ENCODE results near the gene AGO3.
"Not testable (repeated sequence)": the region's sequence is repeated elsewhere in the genome, so short reads cannot be mapped to it uniquely, and the experiment has no call there.

AGO3 gene

DNA sequence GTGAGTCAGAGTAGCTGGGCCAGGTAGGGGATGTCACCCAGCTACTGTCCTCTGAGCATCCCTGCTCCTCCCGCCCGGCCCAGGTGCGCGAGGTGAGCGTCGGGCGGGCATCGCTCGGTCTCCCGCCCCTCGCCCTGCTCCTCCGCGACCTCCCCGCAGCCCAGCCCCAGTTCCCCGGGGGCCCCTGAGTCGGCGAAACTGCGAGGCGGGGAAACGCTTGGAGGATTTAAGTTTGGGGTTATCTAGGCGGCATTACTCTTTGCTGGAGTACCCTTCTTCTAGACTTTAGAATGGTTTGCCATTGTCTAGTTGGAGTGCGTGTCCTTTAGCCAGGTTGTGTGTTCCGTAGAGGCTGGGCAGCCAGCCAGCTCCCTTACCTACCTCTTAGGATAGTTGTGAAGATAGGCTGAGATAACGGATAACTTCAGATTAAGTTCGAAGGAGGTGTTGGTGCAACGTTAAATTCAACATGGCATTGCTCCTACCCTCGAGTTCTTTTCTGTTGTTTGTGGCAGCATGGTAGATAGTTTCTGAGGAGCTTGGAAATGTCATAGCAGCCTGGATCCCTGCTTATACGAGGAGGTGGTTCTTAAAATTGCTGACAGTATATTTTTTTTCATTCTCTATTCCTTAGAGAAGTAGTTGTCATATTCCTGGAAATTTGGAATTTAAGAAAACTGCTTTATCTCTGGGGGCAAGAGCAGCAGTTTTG is 697 bp downstream of the AGO3 start:
- TF ChIP-seq JUND (IDR thresholded peaks at IDR 0.05; ENCODE audit: low read depth): no peak
- in situ Hi-C loops (cut with HindIII; ENCODE audit: low pct_unique_long_range_greater_than_20kb, low sequenced_read_pairs): no loop called here
- DNase-seq (ENCODE audit: low read depth in 1 of 2, low spot score in 1 of 2): peak in 1 of 2 experiments; percentile 15

DNA sequence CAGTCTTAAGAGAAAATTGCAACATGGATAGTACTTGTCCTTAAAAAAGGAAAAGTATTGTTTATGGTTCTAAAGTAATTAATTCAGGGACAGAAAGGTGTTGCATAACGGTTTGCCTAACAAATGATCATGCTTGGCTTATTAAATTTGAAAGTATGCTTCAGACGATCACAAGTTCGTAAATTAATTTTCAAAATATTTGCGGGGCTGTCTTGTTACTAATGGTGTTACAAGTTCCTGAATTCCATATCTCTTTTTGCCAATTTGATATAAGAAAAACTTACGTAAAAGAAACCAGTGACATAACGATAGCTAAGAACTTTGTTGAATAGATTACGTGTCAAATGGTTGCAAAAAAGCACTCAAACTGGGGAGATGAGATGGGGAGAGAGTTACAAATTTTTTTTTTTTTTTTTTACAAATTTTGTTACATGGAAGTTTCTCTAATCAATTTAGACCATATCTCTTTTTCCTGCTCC is 1.3 kb downstream of the AGO3 start:
- DNase-seq (ENCODE audit: low read depth in 1 of 2, low spot score in 1 of 2): no peak
- in situ Hi-C loops (cut with HindIII; ENCODE audit: low pct_unique_long_range_greater_than_20kb, low sequenced_read_pairs): no loop called here
- no peak for TF ChIP-seq JUND (IDR thresholded peaks at IDR 0.05; ENCODE audit: low read depth)

DNA sequence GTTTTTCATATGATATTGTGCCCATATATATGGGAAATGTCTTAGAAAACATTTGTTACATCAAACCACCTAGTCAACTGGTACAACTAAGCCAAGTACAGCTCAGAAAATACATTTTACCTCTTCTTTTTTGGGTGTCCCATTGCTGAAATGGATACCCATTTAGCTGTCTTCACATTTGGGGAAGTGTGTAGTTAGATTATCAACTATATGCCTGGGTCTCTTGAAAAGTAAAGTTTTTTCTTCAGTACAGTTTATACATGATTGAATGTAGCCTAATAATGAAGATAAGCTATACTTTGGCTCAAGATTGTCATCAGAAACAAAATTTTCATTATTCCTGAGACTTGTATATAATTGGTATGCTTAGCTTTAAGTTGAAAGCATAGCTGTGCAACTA is 2.0 kb downstream of the AGO3 start:
- DNase-seq (ENCODE audit: low read depth in 1 of 2, low spot score in 1 of 2): no peak
- in situ Hi-C loops (cut with HindIII; ENCODE audit: low pct_unique_long_range_greater_than_20kb, low sequenced_read_pairs): no loop called here
- no peak for TF ChIP-seq JUND (IDR thresholded peaks at IDR 0.05; ENCODE audit: low read depth)

DNA sequence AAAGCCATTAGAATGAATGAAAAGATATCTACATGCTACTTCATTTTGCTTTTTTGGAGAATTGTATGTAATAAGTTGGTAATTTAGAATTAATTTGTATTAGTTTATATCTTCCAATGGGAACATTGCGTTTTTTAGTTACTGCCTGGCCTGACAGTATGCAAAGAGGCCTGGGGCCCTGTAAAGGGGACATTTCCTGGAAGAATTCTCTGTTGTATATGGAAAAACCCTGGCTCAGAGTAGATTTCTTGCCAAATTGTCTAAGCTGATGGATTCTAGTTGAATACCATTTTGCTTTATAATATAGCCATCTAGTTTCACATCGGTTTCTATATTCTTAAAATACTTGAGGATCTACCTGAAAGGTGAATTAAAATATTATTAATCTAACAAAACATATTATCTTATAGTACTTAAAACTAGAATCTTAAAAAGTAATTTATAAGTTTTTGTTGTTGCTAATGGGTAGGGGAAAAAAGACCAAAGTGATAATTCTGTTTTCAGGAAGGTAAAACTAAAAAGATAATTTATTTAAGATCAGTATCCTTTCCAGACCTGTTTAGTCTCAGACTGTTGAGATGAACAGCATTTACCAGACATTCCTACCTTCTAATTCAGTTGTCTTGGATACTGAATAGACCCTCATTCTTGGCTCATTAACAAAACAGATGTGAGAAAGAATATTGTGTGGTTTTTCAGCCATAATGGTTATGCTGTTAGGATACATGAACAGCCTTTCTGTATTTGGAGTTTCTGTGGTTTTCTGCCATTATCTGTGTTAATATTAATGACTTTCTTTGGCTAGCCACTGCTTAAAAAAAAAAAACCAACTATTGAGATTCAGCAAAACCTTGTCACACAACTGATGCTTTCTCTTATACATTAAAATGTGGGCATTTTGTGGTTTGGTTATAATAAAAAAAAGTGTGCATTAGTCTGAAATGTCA is 4.8 kb downstream of the AGO3 start:
- TF ChIP-seq JUND (IDR thresholded peaks at IDR 0.05; ENCODE audit: low read depth): no peak
- in situ Hi-C loops (cut with HindIII; ENCODE audit: low pct_unique_long_range_greater_than_20kb, low sequenced_read_pairs): no loop called here
- DNase-seq (ENCODE audit: low read depth in 1 of 2, low spot score in 1 of 2): no peak

DNA sequence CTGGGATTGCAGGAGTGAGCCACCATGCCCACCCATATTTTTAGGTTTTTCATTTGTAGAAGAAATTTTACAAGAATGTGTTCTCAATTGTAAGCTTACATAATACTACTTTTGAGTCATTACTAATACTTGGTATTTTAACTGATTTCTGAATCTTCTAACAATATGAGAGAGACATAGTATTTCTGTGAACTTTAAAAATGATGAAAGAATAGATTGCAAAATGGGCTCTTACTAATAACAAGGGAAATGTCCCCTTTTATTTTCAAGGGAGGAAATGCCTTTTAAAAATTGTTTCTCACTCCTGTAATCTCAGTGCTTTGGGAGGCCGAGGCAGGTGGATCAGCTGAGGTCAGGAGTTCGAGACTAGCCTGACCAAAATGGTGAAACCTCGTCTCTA is 5.9 kb downstream of the AGO3 start:
- DNase-seq (ENCODE audit: low read depth in 1 of 2, low spot score in 1 of 2): no peak
- in situ Hi-C loops (cut with HindIII; ENCODE audit: low pct_unique_long_range_greater_than_20kb, low sequenced_read_pairs): no loop called here
- no peak for TF ChIP-seq JUND (IDR thresholded peaks at IDR 0.05; ENCODE audit: low read depth)

DNA sequence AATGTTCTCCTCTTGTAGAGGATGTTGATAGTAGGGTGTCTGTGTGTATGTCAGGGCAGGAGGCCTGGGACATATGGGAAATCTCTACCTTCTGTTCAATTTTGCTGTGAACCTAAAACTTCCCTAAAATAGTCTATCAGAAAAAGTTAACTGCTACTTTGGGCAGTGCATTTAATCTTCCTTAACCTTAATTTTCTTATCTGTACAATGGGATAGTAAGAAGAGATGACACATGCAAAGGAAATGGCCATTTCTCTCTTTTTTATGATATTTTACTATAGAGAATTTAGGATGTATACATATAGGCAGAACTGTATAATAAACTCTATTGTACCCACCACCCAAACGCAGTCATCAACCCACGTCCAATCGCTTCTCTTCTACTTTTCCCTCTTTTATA is 8.6 kb downstream of the AGO3 start:
- in situ Hi-C loops (cut with HindIII; ENCODE audit: low pct_unique_long_range_greater_than_20kb, low sequenced_read_pairs): no loop called here
- no peak for DNase-seq (ENCODE audit: low read depth in 1 of 2, low spot score in 1 of 2)
- no peak for TF ChIP-seq JUND (IDR thresholded peaks at IDR 0.05; ENCODE audit: low read depth)

DNA sequence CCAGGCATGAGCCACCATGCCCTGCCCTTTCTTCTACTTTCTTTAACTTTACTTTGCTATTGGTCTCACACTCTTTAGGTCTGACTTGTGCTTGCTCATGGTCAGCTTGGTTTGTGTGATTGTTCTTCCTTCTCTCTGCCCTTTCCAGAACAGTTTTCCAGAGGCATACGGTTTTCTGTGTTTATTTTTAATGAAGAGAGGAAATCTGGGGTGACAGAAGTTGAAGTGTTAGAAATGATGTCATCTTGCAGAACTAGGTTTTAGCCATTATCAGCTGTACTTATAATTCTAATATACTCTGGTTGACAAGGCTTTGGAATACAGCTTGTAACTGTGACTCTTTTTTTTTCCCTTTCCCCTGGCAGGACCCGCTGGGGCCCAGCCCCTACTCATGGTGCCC is 14.4 kb downstream of the AGO3 start:
- no peak for TF ChIP-seq JUND (IDR thresholded peaks at IDR 0.05; ENCODE audit: low read depth)
- no peak for DNase-seq (ENCODE audit: low read depth in 1 of 2, low spot score in 1 of 2)
- in situ Hi-C loops (cut with HindIII; ENCODE audit: low pct_unique_long_range_greater_than_20kb, low sequenced_read_pairs): no loop called here

DNA sequence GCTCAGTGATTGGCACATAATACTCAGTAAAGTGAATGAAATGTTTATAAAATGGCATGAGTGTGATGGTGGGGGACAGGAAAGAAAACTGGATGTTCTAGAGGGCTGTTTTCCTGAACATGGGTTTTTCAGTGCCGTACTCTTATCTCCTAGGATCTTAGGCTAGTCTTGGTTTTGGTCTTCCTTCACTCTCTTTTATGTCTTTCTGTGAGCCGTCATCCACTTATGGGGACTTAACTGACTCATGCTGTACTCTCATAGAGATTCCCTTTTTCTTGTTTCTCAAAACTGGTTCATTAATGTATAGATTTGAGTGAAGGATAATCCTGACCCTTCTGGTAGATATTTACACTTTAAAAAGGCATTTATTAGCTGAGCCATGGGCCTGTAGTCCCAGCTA is 16.6 kb downstream of the AGO3 start:
- in situ Hi-C loops (cut with HindIII; ENCODE audit: low pct_unique_long_range_greater_than_20kb, low sequenced_read_pairs): no loop called here
- TF ChIP-seq JUND (IDR thresholded peaks at IDR 0.05; ENCODE audit: low read depth): no peak
- no peak for DNase-seq (ENCODE audit: low read depth in 1 of 2, low spot score in 1 of 2)

DNA sequence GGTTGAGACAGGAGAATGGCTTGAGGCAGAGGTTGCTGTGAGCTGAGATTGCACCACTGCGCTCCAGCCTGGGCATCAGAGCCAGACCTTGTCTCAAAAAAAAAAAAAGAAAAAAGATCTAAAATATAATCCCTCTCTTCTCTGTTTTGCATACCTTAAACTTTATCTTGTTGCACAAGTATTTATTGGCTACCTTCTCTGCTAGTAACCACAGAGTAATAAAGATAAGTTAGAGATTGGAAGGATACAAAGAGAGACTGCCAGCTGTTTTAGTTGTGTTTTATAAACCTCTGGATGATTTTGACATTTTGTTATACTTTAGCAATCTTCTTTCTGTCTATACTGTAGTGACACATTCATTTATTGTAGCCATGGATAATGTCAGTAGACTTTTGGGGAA is 27.7 kb downstream of the AGO3 start:
- DNase-seq (ENCODE audit: low read depth in 1 of 2, low spot score in 1 of 2): no peak
- in situ Hi-C loops (cut with HindIII; ENCODE audit: low pct_unique_long_range_greater_than_20kb, low sequenced_read_pairs): no loop called here
- no peak for TF ChIP-seq JUND (IDR thresholded peaks at IDR 0.05; ENCODE audit: low read depth)

DNA sequence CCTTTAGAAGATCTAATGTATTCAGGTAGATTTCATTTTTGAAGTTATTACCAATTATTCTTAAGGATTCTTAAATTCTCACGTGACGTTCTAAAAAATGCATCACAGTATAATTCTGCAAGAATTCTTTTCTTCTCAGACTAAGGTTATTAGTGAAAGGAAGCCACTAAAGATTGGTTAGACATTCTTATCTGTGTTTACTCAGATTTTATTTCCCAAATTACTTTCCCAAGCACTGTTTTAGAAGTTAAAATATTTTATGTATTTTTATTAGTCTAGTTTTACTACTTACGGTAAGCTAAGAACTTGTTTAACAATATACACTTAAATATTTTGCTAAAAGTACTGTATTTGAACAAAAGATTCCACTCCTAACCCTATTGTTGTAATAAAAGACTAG is 28.4 kb downstream of the AGO3 start:
- no peak for DNase-seq (ENCODE audit: low read depth in 1 of 2, low spot score in 1 of 2)
- TF ChIP-seq JUND (IDR thresholded peaks at IDR 0.05; ENCODE audit: low read depth): no peak
- in situ Hi-C loops (cut with HindIII; ENCODE audit: low pct_unique_long_range_greater_than_20kb, low sequenced_read_pairs): no loop called here

DNA sequence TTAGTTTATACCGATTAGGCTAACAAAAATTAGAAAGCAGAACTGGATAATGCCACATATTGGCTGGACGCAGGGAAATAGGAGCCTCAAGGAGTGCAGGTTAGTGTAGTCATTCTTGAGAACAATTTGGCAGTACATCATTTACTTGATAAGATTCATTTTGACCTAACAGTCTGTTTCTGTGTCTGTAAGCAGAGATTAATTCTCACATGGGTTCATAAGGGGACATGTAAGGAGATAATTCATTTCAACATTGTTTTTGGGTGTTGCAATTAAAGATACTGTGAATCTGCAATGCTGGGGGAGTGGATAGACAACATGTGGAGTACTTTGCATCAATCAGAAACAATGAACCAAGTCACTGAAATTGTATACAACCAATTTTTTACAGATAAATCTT is 32.0 kb downstream of the AGO3 start:
- in situ Hi-C loops (cut with HindIII; ENCODE audit: low pct_unique_long_range_greater_than_20kb, low sequenced_read_pairs): no loop called here
- no peak for TF ChIP-seq JUND (IDR thresholded peaks at IDR 0.05; ENCODE audit: low read depth)
- no peak for DNase-seq (ENCODE audit: low read depth in 1 of 2, low spot score in 1 of 2)

DNA sequence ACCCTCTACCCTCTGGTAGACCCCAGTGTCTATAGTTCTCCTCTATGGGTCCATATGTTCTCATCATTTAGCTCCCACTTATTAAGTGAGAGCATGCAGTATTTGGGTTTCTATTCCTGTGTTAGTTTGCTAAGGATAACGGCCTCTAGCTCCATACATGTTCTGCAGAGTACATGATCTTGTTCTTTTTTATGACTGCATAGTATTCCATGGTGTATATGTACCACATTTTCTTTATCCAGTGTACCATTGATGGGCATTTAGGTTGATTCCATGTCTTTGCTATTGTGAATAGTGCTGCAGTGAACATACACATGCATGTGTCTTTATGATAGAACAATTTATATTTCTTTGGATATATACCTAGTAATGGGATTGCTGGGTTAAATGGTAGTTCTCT is 33.4 kb downstream of the AGO3 start:
- in situ Hi-C loops (cut with HindIII; ENCODE audit: low pct_unique_long_range_greater_than_20kb, low sequenced_read_pairs); DNase-seq (ENCODE audit: low read depth in 1 of 2, low spot score in 1 of 2): not testable (repeated sequence)

DNA sequence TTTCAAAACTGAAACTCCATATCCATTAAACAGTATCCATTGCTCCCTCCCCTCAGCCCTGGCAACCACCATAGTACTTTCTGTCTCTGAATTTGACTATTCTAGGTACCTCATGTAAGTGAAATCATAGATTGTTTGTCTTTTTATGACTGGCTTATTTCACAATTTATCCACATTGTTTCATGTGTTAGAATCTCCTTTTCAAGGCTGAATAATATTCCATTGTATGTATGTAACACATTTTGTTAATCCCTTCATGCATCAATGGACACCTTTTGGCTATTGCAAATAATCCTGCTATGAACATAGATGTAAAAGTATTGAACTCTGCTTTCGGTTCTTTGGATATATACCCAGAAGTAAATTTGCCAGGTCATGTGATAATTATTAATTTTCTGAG is 37.5 kb downstream of the AGO3 start:
- no peak for TF ChIP-seq JUND (IDR thresholded peaks at IDR 0.05; ENCODE audit: low read depth)
- in situ Hi-C loops (cut with HindIII; ENCODE audit: low pct_unique_long_range_greater_than_20kb, low sequenced_read_pairs): no loop called here
- DNase-seq (ENCODE audit: low read depth in 1 of 2, low spot score in 1 of 2): no peak

All from T47D (cell line).